HG02943 (cell line): ENCODE data around the gene ZNF678.
"Not testable (repeated sequence)": the region's sequence is repeated elsewhere in the genome, so short reads cannot be mapped to it uniquely, and the experiment has no call there.

Experiments used
- ATAC-seq: cut with Tn5 transposase; IDR thresholded peaks from one replicate; pipeline ENCODE4 v1.9.1; 2021; ENCODE audit warnings: mild to moderate bottlenecking, low read depth, moderate library complexity; ENCODE audit not compliant: unreplicated experiment

ZNF678 gene

GRCh38 chr1:227549892-227550291 lies 13.5 kb upstream of the ZNF678 start:
- ATAC-seq, result no peak

DNA sequence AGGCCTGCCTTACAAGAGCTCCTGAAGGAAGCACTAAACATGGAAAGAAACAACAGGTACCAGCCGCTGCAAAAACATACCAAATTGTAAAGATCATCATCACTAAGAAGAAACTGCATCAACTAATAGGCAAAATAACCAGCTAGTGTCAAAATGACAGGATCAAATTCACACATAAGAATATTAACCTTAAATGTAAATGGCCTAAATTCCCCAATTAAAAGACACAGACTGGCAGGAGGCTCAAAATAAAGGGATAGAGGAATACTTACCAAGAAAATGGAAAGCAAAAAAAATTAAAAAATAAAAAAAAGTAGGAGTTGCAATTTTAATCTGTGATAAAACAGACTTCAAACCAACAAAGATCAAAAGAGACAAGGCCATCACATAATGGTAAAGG lies 11.5 kb upstream of the ZNF678 start:
- not testable (repeated sequence) for ATAC-seq

GRCh38 chr1:227556288-227556687 lies 7.1 kb upstream of the ZNF678 start:
- no peak for ATAC-seq

- no peak for ATAC-seq
Measured at GRCh38 chr1:227557962-227558725, 5.2 kb upstream of the ZNF678 start.

DNA sequence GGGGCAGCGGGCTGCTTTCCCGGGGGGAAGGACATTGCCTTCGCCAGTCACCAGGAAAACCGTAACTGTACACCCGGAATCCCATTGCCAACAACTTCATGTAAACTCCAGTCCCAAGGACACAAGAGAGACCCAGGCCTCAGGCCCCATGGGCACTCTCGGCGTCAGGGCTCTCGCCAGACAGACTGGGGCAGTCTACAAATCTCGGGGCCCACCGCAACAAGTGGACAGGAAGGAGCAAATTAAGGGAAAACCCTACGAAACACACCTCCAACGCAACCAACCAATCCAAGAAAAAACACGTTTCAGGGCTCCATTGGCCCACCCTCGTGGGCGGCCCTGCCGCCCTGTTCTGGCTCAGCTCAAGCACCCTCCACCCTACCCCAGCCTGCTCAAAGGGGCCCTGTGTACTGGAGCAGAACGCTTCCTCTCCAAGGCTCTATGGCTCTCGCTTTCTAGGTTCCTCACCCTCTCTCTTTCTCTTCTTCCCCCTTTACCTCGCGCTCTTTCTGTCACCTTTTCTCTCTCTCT lies 4.6 kb upstream of the ZNF678 start:
- no peak for ATAC-seq

DNA sequence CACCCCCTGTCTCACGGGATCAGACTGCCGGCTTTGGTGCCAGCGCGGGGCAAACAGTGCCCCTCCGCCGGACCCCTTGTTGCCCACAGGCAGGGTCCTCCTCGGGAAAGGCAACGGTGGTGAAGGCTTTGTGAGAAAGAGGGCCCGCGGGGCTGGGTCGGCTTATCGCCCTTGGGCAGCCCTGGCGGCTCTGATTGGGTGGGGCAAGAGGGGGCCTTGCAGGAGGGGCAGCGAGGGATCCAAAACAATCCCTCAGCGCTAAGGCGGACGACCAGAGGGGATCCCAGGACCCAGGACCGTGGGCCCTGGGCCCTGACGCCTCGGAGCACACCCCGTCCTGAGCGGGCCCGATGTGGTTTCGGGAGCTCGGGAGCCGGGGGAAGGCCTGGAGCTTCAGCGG lies 3.9 kb upstream of the ZNF678 start:
- no peak for ATAC-seq

DNA sequence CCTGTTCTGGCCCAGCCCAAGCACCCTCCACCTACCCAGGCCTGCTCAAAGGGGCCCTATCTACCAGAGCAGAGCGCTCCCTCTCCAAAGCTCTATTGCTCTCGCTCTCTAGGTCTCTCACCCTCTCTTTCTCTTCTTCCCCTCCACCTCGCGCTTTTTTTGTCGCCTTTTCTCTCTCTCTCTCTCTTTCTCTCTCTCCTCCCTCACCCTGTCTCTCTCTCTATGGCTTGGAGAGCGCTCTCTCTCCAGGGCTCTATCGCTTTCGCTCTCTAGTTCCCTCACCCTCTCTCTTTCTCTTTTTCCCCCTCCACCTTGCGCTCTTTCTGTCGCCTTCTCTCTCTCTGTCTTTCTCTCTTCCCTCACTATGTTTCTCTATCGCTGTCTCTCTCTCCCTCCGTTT lies 3.4 kb upstream of the ZNF678 start:
- no peak for ATAC-seq

DNA sequence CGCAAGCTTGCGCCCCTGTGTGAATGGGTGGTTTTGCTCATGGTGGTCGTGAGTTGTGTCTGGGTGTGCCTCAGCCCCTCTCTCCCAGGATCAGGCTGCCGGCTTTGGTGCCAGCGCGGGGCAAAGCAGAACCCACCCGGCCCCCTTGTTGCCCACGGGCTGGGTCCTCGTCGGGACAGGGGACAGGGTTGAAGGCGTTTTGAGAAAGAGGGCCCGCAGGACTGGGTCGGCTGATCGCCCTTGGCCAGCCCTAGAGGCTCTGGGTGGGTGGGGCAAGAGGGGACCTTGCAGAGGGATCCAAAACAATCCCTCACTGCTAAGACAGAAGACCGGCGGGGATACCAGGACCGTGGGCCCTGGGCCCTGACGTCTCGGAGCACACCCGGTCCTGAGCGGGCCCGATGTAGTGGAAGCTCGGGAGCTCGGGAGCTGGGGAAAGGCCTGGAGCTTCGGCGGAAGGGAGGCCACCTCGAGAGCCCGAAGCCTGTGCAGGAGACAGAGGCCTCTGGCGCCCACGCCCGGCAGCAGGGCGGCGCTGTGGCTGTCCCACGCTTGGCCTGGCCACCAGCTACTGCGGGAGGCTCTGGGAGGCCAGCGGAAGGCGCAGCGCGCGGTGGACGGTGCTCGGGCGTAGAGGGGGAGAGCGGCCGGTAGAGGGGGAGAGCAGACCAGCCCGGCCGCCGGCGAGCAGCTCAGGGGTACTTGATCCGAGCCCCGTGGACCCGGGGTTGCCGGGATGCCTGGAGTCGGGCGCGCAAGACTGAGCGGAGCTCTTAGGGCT lies 2.8 kb upstream of the ZNF678 start:
- ATAC-seq, result no peak

DNA sequence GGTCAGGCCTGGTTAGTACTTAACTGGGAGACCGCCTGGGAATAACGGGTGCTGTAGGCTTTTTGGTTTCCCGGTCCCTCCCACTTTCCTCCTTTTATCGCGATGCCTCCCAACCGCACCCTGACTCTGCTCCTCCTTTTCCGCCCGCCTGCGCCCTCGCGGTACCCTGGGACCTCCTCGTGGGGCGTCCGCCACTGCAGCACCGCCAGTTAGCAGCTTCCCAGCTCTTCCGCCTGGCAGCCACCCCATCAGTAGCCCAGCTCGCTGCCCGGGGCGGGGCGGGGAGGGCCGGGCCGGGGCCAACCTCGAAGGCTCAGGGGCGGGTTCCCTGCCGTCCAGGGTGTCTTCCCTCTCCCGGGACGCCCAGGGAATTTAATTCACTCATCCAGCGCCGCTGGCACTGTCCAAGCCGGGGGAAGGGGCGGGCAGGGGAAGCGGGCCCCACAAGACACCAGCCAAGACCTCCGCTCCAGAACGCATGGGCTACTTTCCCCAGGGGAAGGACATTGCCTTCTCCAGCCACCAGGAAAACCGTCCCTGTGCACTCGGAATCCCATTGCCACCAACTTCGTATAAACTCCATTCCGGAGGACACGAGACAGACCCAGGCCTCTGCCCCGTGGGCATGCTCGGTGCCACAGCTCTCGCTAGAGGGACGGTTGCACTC lies 2.0 kb upstream of the ZNF678 start:
- no peak for ATAC-seq

GRCh38 chr1:227562037-227562436 lies 1.3 kb upstream of the ZNF678 start:
- ATAC-seq, result no peak

GRCh38 chr1:227562933-227563323 lies 428 bp upstream of the ZNF678 start:
- ATAC-seq, result no peak

GRCh38 chr1:227567256-227567655 lies 3.9 kb downstream of the ZNF678 start:
- ATAC-seq, result no peak

- no peak for ATAC-seq
Measured at GRCh38 chr1:227568593-227568992, 5.2 kb downstream of the ZNF678 start.

GRCh38 chr1:227572752-227573151 lies 9.4 kb downstream of the ZNF678 start:
- no peak for ATAC-seq

DNA sequence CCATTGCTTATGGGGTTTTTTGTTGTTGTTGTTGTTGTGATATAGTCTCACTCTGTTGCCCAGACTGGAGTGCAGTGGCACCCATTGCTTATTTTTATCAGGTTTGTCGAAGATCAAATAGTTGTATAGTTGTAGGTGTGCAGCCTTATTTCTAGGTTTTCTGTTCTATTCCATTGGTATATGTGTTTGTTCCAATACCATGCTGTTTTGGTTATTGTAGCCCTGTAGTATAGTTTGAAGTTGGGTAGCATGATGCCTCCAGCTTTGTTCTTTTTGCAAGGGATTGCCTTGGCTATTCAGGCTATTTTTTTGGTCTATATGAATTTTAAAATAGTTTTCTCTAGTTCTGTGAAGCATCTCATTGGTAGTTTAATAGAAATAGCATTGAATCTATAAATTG lies 11.6 kb downstream of the ZNF678 start:
- ATAC-seq, result no peak

DNA sequence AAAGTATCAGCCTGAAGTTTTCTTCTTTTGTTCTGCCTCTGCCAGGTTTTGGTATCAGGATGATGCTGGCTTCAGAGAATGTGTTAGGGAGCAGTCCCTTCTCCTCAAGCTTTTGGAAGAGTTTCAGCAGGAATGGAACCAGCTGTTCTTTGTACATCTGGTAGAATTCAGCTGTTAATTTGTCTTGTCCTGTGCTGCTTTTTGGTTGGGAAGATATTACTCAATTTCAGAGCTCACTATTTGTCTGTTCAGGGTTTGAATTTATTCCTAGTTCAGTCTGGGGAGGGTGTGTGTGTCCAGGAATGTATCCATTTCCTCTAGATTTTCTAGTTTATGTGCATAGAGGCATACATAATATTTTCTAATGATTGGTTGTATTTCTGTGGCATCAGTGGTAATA lies 12.8 kb downstream of the ZNF678 start:
- no peak for ATAC-seq

- no peak for ATAC-seq
Measured at GRCh38 chr1:227577500-227577899, 14.1 kb downstream of the ZNF678 start.

DNA sequence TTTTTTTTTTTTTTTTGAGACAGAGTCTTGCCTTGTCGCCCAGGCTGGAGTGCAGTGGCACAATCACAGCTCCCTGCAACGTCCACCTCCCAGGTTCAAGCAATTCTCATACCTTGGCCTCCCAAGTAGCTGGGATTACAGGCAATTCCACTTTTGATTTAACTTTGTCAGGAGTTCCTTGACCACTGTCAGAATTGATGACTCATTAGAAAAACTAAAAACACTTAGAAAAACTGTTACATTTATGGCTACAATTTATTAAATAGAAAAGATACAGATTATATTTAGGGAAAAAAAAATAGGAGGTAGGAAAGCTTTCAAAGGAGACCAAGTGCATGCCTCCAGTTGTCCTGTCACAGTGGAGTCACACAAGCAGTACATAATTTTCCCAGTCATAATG lies 20.0 kb downstream of the ZNF678 start:
- ATAC-seq, result no peak

DNA sequence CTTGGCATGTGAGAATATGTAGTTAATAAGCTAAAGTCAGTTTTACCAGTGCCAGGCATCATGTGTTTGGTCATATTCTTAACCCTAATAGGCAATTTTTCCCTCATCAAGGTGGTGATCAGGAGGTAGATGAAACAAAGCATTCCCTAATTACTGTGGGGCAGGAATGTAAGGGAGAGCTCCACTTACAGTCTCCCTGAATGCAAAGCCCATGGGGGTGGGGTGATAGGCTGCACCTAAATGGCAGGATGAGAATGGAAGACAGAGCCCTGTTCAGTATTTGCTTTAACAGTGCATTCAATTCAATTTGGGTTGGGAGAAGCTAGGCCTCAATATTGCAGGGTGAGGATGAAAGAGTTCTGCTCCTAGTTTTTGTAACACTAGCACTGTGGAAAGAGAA lies 23.4 kb downstream of the ZNF678 start:
- no peak for ATAC-seq

DNA sequence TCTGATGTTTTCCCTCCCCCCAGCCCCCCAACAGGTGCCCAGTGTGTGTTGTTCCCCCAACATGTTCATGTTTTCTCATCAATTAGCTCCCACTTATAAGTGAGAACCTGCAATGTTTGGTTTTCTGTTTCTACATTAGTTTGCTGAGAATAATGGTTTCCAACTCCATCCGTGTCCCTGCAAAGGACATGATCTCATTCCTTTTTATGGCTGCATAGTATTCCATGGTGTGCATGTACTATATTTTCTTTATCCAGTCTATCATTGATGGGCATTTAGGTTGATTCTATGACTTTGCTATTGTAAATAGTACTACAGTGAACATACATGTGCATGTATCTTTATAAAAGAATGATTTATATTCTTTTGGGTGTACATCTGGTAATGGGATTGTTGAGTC lies 24.6 kb downstream of the ZNF678 start:
- no peak for ATAC-seq

DNA sequence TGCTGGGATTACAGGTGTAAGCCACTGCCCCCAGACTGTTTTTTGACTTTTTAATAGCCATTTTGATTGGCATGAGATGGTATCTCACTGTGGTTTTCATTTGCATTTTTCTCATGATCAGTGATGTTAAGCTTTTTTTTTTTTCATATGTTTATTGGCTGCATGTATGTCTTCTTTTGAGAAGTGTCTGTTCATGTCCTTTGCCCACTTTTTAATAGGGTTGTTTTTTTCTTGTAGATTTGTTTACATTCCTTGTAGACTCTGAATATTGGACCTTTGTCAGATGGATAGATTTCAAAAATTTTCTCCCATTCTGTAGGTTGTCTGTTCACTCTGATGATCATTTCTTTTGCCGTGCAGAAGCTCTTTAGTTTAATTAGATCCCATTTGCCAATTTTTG lies 25.4 kb downstream of the ZNF678 start:
- ATAC-seq, result not testable (repeated sequence)
